ENCODE measurements around the gene SEMA6B.

SEMA6B gene

GRCh38 chr19:4525563-4526002 is 33.9 kb downstream of the SEMA6B start:
- DNase-seq (ENCODE audit: low spot score): no peak

GRCh38 chr19:4524808-4525562 is 34.5 kb downstream of the SEMA6B start:
- DNase-seq (ENCODE audit: low spot score): peak; percentile 85

- peak; percentile 75 for DNase-seq (ENCODE audit: low spot score)
These were observed 36.0 kb downstream of the SEMA6B start for GRCh38 chr19:4523306-4524110.

- no peak for DNase-seq (ENCODE audit: low spot score)
These were observed 37.0 kb downstream of the SEMA6B start for GRCh38 chr19:4522291-4523002.

GRCh38 chr19:4521888-4522242 is 37.6 kb downstream of the SEMA6B start:
- no peak for DNase-seq (ENCODE audit: low spot score)

GRCh38 chr19:4521170-4521887 is 38.2 kb downstream of the SEMA6B start:
- DNase-seq (ENCODE audit: low spot score): peak; percentile 70

GRCh38 chr19:4519521-4520277 is 39.8 kb downstream of the SEMA6B start:
- no peak for DNase-seq (ENCODE audit: low spot score)

GRCh38 chr19:4519172-4519496 is 40.4 kb downstream of the SEMA6B start:
- DNase-seq (ENCODE audit: low spot score): no peak

GRCh38 chr19:4518345-4519171 is 40.9 kb downstream of the SEMA6B start, which contains the start of gene PLIN4:
Gene PLIN4, minus strand, starts transcription at chr19:4518486. Its CDS starts 214 bp downstream, at chr19:4518272.
- DNase-seq (ENCODE audit: low spot score): no peak

GRCh38 chr19:4517451-4518057 is 41.9 kb downstream of the SEMA6B start:
- DNase-seq (ENCODE audit: low spot score): no peak

GRCh38 chr19:4516939-4517300 is 42.6 kb downstream of the SEMA6B start:
- DNase-seq (ENCODE audit: low spot score): no peak

- DNase-seq (ENCODE audit: low spot score): no peak
These were observed 43.1 kb downstream of the SEMA6B start for GRCh38 chr19:4516199-4516938.

GRCh38 chr19:4515732-4516131 is 43.8 kb downstream of the SEMA6B start:
- DNase-seq (ENCODE audit: low spot score): no peak

GRCh38 chr19:4513248-4513647 is 46.2 kb downstream of the SEMA6B start:
- no peak for DNase-seq (ENCODE audit: low spot score)

GRCh38 chr19:4512070-4512469 is 47.4 kb downstream of the SEMA6B start:
- no peak for DNase-seq (ENCODE audit: low spot score)

GRCh38 chr19:4511300-4512054 is 48.0 kb downstream of the SEMA6B start:
- DNase-seq (ENCODE audit: low spot score): no peak

GRCh38 chr19:4510435-4511255 is 48.8 kb downstream of the SEMA6B start:
- no peak for DNase-seq (ENCODE audit: low spot score)

- no peak for DNase-seq (ENCODE audit: low spot score)
These were observed 50.8 kb downstream of the SEMA6B start for GRCh38 chr19:4508698-4509097.
